SIG-M5 treated with dmso at 0.1 percent for 504 hours (cell line): ENCODE data around the gene TOM1L2.
A peak's percentile ranks its signal among the peaks of the same experiment; 100 is the strongest.

Experiments used
- DNase-seq: peaks from one replicate; lab custom pipeline; 2025; ENCODE audit not compliant: unreplicated experiment; lab: John Stamatoyannopoulos, UW

Gene TOM1L2

GRCh38 chr17:17851103-17852002 is 120.8 kb downstream of the TOM1L2 start:
- DNase-seq, result no peak

GRCh38 chr17:17849845-17850373 is 122.3 kb downstream of the TOM1L2 start:
- DNase-seq, result peak; percentile 70

DNA sequence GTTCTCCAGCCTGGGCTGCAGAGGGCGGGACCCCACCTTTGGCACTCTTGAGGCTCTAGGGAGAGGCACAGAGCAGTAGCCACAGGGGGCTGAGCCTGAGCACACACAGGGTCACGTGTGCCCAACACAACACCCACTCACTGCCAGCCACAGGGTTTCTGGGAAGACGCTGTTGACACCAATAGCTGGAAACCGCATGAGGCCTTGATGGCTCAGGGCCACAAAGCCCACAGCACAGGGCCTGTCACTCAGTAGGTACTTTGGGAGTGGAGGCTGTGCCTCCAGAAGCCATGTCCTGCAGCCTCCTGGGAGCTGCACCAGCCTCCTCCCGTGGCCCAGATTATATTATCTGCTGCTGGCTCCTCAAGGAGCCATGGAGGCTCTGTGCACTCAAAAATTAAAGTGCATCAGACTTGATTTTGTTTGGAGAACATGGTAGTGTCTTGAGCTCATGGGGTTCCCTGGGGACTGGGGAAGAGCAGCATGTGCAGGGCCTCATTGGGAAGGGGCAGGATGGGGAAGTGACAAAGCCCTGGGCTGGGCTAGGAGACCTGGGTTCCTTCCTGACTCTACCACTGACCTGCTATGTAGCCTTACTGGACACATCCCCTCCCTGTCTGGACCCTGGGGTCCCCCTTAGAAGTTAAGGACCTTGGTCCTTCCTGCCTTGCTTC is 122.9 kb downstream of the TOM1L2 start:
- peak; percentile 43 for DNase-seq

DNA sequence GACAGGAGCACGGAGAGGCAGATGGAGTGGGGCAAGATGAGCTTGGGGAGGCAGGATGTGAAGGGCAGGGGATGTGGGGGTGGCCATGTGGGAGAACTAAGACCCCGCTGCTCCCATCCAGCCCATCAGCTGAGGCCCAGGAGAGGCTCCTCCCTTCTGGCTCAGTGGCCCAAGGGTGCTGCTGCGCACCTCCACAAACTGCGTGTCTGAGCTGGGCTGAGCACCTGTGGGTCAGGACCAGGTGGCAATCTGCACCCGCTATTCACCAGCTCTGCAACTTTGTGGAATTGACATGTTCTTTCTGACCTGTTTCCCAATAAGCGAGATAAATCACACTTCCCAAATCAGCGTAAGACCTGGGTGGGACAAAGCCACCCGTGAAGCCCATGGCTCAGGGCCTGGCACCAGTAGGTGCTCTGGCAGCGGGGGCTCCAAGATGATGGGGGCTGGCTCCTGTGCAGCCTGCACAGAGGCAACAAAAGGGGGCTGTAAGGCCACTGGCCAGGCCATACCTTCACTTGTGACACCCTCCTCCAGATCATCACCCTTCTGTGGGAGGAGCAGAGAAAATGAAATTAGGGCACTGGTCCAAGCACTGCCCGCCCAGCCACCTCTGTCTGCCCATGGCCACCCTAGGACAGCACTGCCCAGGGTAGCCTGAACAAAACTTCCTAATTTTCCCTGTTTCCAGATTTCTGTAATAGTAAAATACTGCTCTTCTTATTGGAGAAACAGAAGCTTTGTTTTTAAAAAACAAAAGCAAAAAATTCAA is 123.7 kb downstream of the TOM1L2 start:
- no peak for DNase-seq

DNA sequence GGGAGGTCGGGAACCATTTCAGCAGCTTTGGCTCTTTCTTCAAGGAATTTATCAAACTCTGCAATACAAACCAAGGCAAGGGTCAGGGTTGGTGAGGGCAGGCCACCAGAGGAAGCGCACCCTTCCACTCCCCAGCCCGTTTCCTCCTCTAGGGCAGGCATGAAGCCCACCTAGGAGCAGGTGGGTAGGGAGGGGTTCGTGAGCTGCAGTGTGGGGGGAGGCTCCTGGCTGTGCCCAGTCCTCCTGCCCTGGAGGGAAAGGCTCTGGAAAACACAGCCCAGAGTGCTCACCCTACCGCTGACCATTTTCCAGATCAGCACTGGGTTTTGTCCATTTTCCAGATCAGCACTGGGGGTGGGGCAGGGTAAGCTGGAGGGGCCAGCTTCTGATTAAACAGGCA is 124.5 kb downstream of the TOM1L2 start:
- DNase-seq, result no peak

DNA sequence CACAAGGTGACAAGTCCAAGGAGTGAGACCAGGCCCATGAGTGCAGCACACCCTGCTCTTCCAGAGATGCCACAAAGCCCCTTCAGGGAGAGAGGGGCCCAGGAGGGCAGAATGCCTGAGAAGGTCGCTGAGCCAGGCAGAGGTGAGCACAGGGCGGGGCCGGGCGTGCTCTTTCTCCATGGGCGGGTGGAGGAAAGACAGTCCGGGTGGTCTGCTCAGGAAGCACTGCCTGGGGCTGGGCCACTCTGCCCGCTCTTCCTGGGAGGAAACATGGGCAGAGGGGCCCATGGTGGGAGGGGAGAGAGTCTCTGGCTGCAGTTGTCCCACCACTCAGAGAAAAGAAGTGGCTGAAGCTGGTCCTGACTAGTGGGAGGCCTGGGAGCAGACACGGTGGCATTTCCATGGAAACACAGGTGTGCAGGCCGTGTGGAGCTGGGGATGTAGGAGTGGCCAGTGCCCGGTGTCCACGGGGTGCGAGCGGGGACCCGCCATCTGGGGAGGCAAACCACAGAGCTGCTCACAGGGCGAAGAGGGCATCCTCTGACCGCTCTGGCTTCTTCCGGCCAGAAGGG is 125.0 kb downstream of the TOM1L2 start:
- DNase-seq, result no peak

DNA sequence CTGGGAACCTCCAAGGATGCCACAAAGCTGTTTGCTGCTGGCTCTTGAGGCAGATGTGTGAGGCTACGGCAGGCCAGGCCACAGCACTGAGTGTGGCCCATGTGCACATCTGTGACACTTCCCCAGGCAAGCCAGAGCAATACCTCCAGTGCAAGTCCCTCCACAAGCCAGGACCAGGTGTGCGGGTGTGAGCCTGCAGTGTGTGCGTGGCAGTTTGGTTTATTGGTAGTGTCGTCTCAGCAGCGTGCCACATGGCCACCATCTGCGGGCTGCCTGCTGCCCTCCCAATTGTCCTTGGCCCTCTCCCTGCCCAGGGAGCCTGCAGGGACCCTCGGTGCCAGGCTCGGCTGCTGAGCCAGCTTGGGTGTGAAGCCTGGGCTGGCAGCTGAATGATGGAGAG is 125.6 kb downstream of the TOM1L2 start:
- DNase-seq, result no peak

DNA sequence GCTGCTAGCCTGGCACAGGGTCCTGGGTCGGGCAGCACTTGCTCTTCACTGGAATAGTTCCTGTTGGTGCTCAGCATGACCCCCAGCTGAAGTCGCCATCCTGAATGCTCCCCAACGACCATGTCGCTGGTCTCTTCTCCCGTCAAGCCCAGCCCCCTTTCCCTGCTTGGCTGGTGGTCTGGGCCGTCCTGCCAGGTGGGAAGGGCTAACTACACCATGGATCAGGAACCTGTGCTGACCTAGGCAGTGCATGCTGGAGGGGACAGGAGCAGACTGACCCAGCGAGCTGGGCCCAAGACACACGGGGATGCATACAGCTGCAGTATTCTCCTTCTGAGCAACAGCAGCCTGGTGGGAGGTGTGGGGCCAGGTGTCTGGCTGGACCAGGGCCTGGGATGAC is 126.2 kb downstream of the TOM1L2 start:
- no peak for DNase-seq

GRCh38 chr17:17845046-17845775 is 127.0 kb downstream of the TOM1L2 start:
- DNase-seq, result no peak

GRCh38 chr17:17844500-17844899 is 127.7 kb downstream of the TOM1L2 start:
- no peak for DNase-seq

DNA sequence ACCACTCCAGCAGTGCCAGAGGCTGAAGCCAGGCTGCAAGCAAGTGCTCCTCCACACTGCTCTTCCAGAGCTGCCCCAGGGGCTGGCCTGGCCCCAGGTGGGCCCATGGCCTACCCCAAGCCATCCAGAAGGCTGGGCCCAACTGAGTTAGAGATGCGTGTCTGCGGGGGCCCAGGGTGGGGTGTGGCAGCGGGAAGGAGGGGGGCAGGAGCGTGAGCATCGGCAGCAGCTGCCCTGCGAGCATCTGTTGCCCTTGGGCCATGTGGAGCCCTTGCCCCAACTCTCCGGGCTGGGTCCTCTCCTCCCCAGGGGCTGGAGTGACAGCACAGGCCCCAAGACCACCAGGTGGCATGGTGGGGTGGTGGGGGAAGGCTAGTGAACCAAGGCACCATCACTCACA is 128.1 kb downstream of the TOM1L2 start:
- no peak for DNase-seq

DNA sequence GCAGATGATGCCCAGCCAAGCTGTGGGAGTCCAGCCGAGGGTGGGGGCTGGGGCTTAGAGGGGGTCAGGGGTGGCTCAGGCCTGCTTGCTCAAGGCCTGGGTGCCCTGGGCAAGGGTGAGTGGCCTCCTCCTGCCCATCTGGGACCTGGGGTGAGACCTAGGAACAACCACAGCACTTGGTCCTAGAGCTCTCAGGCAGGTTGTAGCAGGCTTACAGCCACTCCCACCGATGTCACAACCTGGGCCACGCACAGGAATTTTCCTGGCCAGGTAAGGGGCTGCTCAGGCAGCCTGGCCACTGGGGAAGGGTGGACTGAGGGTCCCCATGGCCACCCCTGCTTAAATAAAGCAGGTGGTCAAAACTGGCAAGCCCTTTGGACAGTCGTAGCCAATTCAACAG is 129.1 kb downstream of the TOM1L2 start:
- no peak for DNase-seq

GRCh38 chr17:17842111-17842876 is 129.9 kb downstream of the TOM1L2 start:
- DNase-seq, result no peak

DNA sequence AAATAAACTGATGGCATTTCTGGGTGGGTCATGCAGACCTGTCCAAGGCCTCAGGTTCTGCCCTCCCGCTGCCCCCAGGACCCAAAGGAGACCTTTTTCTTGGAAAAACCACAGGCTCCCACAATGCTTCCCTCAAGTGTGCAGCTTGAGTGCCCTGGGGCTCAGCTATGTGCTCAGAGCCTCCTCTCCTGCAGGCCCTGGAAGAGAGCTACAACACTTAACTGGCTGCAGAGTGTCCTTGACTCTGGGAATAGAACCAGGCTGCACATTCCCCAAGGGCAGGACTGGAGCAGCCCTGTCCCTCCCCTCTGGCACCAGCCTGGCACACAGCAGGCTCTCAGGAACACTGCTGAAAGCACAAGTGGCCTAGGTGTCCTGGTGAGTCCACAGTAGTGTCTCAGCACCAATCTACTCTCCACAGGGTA is 130.6 kb downstream of the TOM1L2 start:
- no peak for DNase-seq

GRCh38 chr17:17840751-17841591 is 131.2 kb downstream of the TOM1L2 start:
- no peak for DNase-seq

DNA sequence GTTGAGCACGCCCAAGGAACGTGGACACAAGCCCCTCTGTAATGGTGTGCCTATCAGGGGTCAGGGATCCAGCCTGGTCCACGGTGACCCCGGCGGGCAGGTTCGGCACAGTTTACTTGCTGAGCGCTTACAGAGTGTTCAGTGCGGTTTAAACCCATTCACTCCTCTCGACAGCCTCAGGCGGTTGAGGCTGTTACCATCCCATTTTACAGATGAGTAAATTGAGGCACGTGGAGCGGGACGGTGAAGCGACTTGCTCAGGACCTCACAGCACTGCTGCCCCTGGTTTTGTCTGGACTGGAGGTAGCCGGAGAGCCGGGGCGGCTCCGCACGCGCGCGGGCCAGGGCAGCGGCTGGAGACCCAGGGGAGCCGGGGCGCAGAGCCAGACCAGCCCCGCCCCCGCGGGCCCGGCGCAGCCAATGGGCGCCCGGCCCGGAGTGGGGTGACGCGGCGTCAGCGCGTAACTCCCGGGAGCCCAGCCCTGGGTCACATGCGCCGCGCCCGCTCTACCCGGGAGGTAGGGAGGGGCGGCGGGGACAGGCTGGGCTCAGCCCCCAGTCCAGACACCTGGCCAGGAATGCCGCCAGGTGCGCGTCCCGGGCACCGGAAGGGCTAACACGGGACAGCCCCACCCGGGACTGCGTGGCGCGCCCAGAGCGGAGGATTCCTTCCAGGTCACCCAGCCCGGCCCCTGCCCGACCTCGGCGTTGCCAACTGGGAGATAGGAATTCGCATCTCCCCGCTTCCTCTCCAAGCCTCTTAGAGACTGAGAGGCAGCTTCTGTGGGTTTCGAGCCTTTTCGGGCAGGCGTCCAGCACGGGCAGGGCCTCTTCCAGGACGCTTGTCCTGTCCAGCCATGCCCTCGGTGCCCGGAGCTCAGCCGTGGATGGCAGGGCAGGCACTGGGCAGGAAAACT is 132.2 kb downstream of the TOM1L2 start:
- DNase-seq, result peak; percentile 78
